ENCODE measurements around the gene SHB.

DNA sequence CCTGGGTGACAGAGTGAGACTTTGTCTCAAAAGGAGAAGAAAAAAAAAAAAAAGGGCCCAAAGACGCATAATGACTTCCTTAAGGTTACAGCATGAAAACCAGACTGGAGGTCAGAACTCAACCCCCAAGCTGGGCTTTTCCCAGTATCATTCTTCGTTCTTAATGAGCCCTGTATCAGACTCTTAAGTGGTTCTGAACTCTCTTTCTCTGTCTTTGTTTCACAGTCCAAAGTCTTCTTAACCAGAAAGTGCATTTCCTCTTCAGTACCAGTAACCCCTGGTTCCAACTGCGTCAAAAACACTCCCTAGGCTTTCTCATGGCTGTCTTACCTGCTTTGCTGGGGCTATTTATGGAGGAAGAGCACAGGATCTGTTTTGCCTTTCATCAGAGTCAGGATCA is 38.4 kb upstream of the SHB start:
- TF ChIP-seq, protein P1, sequence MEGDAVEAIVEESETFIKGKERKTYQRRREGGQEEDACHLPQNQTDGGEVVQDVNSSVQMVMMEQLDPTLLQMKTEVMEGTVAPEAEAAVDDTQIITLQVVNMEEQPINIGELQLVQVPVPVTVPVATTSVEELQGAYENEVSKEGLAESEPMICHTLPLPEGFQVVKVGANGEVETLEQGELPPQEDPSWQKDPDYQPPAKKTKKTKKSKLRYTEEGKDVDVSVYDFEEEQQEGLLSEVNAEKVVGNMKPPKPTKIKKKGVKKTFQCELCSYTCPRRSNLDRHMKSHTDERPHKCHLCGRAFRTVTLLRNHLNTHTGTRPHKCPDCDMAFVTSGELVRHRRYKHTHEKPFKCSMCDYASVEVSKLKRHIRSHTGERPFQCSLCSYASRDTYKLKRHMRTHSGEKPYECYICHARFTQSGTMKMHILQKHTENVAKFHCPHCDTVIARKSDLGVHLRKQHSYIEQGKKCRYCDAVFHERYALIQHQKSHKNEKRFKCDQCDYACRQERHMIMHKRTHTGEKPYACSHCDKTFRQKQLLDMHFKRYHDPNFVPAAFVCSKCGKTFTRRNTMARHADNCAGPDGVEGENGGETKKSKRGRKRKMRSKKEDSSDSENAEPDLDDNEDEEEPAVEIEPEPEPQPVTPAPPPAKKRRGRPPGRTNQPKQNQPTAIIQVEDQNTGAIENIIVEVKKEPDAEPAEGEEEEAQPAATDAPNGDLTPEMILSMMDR (IDR thresholded peaks at IDR 0.05), result no peak
- no peak for TF ChIP-seq POLR2A (IDR thresholded peaks at IDR 0.05)
